ENCODE data around the gene STKLD1.

- TF ChIP-seq CTCF (IDR thresholded peaks at IDR 0.05; ENCODE audit: low read depth, low read length, poor library complexity, severe bottlenecking) = no peak
- no peak for TF ChIP-seq EZH2phosphoT487 (IDR thresholded peaks at IDR 0.05; ENCODE audit: borderline replicate concordance, low read length)
Observed at GRCh38 chr9:133400292-133400691, 24.1 kb downstream of the STKLD1 start.
